ENCODE results near the gene PROX2.

Gene PROX2

GRCh38 chr14:74909501-74909900, 33.6 kb upstream of the PROX2 start:
- no peak for DNase-seq

GRCh38 chr14:74908861-74909341, 33.0 kb upstream of the PROX2 start:
- DNase-seq = no peak

- DNase-seq = peak; percentile 62
Measured at GRCh38 chr14:74907744-74908143, 31.8 kb upstream of the PROX2 start.

GRCh38 chr14:74906925-74907521, 31.1 kb upstream of the PROX2 start:
- no peak for DNase-seq

- no peak for DNase-seq
Measured at GRCh38 chr14:74905595-74906142, 29.7 kb upstream of the PROX2 start.

- DNase-seq = no peak
Measured at GRCh38 chr14:74904635-74905503, 28.9 kb upstream of the PROX2 start.

GRCh38 chr14:74902941-74903705, 27.2 kb upstream of the PROX2 start:
- no peak for DNase-seq

- DNase-seq = no peak
Measured at GRCh38 chr14:74898694-74899093, 22.7 kb upstream of the PROX2 start.

- DNase-seq = no peak
Measured at GRCh38 chr14:74898083-74898482, 22.1 kb upstream of the PROX2 start.

- DNase-seq = no peak
Measured at GRCh38 chr14:74897642-74898041, 21.7 kb upstream of the PROX2 start.

- no peak for DNase-seq
Measured at GRCh38 chr14:74896400-74896799, 20.5 kb upstream of the PROX2 start.

- no peak for DNase-seq
Measured at GRCh38 chr14:74893614-74894091, 17.7 kb upstream of the PROX2 start.

GRCh38 chr14:74892745-74893144, 16.8 kb upstream of the PROX2 start:
- DNase-seq = no peak

GRCh38 chr14:74891870-74892269, 15.9 kb upstream of the PROX2 start:
- DNase-seq = no peak

- DNase-seq = no peak
Measured at GRCh38 chr14:74890262-74890661, 14.3 kb upstream of the PROX2 start.

GRCh38 chr14:74888164-74889158, 12.5 kb upstream of the PROX2 start:
- no peak for DNase-seq

GRCh38 chr14:74886001-74886400, 10.1 kb upstream of the PROX2 start:
- no peak for DNase-seq

- peak; percentile 36 for DNase-seq
Measured at GRCh38 chr14:74882103-74882920, 6.4 kb upstream of the PROX2 start.

GRCh38 chr14:74881431-74882102, 5.6 kb upstream of the PROX2 start, which contains the start of gene DLST:
DLST (plus strand) TSS chr14:74881916; CDS start chr14:74881954, 38 bp downstream.
- peak; percentile 91 for DNase-seq
